ENCODE data around the gene HLA-DRB1.

DNA sequence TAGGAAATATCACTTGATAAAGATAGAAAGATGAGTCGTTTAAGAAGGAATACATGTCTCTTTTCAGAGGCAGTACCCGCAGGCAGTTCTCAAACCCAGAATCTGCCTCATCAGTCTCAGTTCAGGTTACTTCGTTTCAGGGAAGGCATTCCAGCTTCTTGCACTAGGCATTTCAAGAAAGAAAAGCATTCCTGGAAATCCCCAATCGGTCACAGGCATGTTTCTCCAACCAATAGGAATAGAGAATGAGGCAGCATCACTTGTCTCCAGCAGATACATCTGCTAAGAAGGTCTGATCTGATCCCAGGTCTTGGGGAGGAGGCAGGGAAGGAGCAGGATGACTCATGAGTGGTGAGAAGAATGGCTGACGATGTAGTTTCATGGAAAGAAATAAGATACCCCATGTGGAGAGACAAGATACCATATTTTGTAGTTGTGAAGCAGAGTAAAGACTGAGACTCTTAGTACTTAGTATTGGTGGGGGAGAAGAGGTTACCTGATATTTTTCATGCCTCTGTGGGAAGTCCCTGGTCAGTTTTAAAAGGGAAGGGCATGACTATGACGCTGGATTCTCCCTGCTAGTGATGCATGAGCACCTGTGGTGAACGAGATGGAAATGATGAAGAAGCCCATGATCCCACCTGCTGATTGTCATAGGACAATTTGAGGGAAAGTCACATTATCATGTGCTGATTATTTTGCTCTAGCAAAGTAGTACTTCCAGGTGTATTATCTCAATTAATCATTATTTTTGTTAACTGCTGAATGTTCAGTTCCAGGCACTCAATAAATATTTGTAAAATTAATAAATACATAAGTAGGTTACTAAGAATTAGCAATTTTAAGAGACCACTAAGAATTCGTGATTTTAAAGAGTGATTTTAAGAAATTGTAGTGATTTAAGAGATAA lies 20.3 kb upstream of the HLA-DRB1 start:
- TF ChIP-seq POLR2A (IDR thresholded peaks at IDR 0.05; ENCODE audit: low read depth, low read length): peak; percentile 82
- TF ChIP-seq POLR2AphosphoS5 (IDR thresholded peaks at IDR 0.05; ENCODE audit: low read depth, low read length): peak; percentile 79; the same call in 1 of the 2 replicates
- no peak for TF ChIP-seq PAX5 (IDR thresholded peaks at IDR 0.05; ENCODE audit: insufficient read depth, low read length, severe bottlenecking)
